ENCODE results near the gene PLXNA2.

- TF ChIP-seq EZH2 (IDR thresholded peaks at IDR 0.05; ENCODE audit: insufficient read depth, poor library complexity, severe bottlenecking) (no peak), EZH2phosphoT487 (IDR thresholded peaks at IDR 0.05; ENCODE audit: insufficient read depth, low read depth) (no peak)
Observed at GRCh38 chr1:208132287-208132882, 111.8 kb downstream of the PLXNA2 start.
